ENCODE results near the gene KLHL4. TPM values are rescaled to one million over a fixed set of nuclear protein-coding genes. Genes with fewer than 3 reads are reported as not detected.
"Not testable (repeated sequence)": the region's sequence is repeated elsewhere in the genome, so short reads cannot be mapped to it uniquely, and the experiment has no call there.

KLHL4 gene
- total RNA-seq, 1 experiment from 2014 or later, result 4.3 TPM

DNA sequence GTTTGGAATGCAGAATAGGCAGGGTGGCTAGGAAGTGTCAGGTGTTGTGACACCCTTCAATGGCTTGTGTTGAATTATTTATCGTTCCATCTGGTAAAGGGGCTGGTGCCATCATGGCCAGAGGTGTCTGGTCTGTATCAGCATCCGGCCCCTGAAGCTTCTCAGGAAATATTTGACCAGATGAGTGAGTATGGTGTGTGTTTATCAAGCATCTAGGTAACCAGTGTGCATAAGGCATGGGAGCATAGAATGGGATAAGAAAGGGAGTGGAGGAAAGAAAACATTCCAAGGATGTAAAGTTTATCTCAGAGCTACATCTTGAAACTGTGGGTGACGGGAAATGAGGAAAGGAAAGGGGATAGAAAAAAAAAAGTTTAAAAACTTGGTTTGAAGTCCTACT, 109.4 kb downstream of the KLHL4 start:
- in situ Hi-C loops (cut with HindIII; ENCODE audit: low pct_unique_long_range_greater_than_20kb, low sequenced_read_pairs), result no loop called here
- DNase-seq (ENCODE audit: low read depth), result no peak

DNA sequence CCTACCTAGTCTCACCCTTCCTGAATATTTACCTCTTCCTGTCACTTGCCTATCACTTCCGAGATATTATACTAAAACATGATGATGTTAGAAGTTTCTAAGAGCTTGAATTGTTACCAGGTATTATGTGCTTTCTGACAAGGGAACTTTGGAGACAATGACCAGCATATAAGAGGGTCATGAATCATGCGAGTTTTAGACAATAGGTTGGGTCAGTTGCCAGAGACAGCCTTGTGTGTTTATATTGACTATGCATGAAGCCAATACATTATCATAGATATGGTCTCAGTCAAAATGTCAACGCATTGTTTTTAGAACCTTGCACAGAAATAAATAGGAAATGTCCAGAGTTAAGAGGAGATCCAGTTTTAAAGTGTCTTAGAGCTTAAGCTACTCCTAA, 116.8 kb downstream of the KLHL4 start:
- no peak for DNase-seq (ENCODE audit: low read depth)
- in situ Hi-C loops (cut with HindIII; ENCODE audit: low pct_unique_long_range_greater_than_20kb, low sequenced_read_pairs), result no loop called here

DNA sequence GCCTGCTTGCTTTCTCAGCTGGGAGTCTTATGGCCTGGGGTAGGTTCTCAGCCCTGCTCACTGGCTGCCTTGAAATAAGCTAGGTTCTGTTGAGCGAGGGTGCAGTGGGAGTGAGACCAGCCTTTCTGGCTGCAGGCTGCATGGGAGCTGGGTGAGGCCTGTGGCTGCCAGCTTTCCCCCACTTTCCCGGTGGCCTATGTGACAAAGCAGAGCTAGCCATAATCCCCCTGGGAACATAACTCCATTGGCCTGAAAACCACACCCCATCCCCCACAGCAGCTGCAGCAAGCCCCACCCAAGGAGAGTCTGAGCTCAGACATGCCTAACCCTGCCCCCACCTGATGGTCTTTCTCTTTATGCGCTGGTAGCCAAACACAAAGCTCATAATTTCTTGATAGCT, 118.9 kb downstream of the KLHL4 start:
- in situ Hi-C loops (cut with HindIII; ENCODE audit: low pct_unique_long_range_greater_than_20kb, low sequenced_read_pairs), result no loop called here
- no peak for DNase-seq (ENCODE audit: low read depth)

DNA sequence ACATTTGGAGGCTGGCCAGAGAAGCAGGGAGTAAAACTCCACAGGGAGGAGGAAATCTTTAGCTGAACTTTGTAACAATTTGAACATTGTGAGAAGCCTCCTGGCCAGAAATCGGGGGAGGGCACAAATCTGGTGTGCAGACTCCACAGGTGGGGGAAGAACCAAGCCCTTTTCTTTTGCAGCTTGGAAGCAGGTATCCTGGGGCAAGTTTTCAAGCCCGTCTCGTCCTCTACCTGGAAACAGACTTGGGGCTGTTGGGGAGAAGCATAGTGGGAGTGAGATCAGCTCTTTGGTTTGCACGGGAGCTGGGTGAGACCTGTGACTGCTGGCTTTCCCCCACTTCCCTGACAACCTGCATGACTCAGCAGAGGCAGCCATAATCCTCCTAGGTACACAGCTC, 123.8 kb downstream of the KLHL4 start:
- DNase-seq (ENCODE audit: low read depth), result peak; percentile 30
- in situ Hi-C loops (cut with HindIII; ENCODE audit: low pct_unique_long_range_greater_than_20kb, low sequenced_read_pairs), result not testable (repeated sequence)

DNA sequence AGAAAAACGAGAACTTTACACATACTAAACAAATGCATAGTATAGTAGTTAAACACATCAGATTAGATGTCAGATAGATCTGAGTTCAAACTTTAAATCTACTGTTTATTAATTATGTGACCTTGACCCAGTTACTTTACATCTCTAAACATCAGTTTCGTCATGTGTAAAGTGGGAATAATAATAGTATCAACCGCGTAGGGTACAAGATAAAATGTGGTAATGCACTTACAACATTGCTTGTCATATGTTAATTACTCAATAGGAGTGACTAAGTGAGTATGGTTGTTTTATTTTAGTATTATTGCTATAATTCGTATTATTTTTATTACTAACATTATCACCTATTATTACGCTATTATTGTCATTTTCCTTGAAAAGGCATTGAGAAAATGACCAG, 144.2 kb downstream of the KLHL4 start:
- in situ Hi-C loops (cut with HindIII; ENCODE audit: low pct_unique_long_range_greater_than_20kb, low sequenced_read_pairs), result no loop called here
- no peak for DNase-seq (ENCODE audit: low read depth)

DNA sequence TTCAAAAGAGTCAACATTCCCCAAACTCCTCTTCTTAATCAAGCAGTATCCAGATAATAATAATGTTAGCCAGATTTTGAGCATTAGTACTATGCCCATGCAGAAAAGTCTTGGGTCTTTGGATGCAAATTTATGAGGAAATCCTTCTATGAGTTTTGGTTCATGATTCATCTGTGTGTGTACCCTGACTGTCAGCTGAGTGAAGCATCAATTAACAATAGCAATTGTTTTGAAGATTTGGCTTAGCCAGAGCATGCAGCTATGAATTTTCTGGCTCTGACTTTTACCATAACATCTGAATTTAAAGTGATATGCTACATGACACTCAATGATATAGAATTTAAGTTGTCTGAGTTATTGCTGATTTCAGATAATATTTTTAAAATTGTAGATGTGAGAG, 145.8 kb downstream of the KLHL4 start:
- in situ Hi-C loops (cut with HindIII; ENCODE audit: low pct_unique_long_range_greater_than_20kb, low sequenced_read_pairs), result no loop called here

DNA sequence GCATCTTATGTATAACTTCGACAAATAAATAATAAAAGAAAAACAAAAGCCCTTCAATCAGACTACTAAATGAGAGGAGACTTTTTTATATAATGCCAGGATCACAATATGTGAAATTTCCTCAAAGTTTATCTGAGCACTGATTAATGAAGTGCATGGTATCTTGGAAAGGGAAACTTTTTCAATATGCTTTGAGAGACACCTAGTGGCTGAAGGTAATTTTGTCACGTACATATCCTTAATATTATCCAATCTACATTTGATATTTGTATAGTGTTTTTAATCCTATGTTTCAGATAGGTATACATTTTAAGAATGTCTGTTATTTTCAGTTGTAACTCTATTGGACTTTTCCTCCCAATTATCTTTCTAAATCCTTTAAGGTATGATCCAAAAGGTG, 146.8 kb downstream of the KLHL4 start:
- peak; percentile 8 for DNase-seq (ENCODE audit: low read depth)
- in situ Hi-C loops (cut with HindIII; ENCODE audit: low pct_unique_long_range_greater_than_20kb, low sequenced_read_pairs), result no loop called here

More for the DNA sequence above, 145.8 kb downstream of the KLHL4 start:
- no peak for DNase-seq (ENCODE audit: low read depth)

DNA sequence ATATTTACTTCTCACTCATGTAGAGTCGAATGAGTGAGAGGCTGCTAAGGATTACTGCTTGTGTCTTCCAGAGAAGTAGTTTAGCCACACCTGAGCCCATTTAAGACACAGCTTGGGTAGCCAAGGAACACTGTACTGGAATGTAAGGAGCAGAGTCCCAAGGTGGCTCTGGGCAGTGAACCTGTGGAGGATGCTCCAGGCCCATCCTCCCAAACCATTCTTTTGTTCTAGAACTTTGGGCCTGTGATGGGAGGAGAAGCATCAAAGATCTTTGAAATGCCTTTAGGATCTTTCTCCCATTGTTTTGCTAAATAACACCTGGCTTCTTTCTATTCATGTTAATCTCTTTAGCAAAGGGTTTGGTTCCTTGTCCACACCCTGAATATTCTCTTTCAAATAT, 162.2 kb downstream of the KLHL4 start:
- in situ Hi-C loops (cut with HindIII; ENCODE audit: low pct_unique_long_range_greater_than_20kb, low sequenced_read_pairs), result no loop called here

DNA sequence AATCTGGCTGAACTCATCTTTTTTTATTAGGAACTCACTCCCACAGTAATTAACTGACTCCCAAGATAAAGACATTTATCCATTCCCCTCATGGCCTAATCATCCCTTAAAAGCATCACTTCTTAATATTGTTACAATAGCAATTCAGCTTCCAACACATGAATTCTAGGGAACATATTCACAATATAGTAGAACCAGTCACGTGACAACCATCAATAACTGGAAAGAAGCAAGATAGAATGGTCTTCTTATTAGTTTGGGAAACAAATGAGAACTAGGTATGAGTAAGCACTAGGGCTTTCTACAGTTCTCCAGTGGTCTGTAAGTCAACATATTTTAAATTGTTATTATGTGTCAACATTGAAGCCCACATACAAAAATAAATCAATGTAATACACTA, 170.1 kb downstream of the KLHL4 start:
- DNase-seq (ENCODE audit: low read depth), result no peak
- in situ Hi-C loops (cut with HindIII; ENCODE audit: low pct_unique_long_range_greater_than_20kb, low sequenced_read_pairs), result no loop called here

More for the DNA sequence above, 162.2 kb downstream of the KLHL4 start:
- no peak for DNase-seq (ENCODE audit: low read depth)

DNA sequence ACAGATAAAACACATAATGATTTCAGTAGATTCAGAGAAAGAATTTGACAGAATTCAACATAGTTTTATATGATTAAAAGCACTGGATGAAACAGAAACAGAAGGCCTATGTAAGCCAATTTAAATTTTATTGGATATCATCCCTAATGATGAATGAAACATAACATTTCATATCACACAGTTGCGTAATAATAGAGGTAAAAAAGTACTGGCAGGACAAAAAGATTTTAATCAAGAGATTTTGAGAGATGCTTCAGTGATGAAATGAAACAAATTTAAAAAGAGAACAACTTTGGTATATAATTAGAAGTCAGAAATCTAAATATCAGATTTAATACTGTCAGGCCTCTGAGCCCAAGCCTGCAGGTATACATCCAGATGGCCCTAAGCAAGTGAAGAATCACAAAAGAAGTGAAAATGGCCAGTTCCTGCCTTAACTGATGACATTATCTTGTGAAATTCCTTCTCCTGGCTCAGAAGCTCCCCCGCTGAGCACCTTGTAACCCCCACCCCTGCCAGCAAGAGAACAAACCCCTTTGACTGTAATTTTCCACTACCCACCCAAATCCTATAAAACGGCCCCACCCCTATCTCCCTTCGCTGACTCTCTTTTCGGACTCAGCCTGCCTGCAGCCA, 170.6 kb downstream of the KLHL4 start:
- DNase-seq (ENCODE audit: low read depth); in situ Hi-C loops (cut with HindIII; ENCODE audit: low pct_unique_long_range_greater_than_20kb, low sequenced_read_pairs): not testable (repeated sequence)

DNA sequence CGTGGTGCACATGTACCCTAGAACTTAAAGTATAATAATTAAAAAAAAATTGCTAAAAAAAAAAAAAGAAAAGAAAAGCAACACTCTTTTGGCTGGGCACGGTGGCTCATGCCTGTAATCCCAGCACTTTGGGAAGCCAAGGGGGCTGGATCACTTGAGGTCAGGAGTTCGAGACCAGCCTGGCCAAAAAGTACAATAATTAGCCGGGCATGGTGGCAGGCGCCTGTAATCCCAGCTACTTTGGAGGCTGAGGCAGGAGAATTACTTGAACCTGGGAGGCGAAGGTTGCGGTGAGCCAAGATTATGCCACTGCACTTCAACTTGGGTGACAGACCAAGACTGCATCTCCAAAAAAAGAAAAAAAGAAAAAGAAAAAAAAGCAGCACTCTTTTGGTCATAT, 171.6 kb downstream of the KLHL4 start:
- in situ Hi-C loops (cut with HindIII; ENCODE audit: low pct_unique_long_range_greater_than_20kb, low sequenced_read_pairs), result not testable (repeated sequence)

DNA sequence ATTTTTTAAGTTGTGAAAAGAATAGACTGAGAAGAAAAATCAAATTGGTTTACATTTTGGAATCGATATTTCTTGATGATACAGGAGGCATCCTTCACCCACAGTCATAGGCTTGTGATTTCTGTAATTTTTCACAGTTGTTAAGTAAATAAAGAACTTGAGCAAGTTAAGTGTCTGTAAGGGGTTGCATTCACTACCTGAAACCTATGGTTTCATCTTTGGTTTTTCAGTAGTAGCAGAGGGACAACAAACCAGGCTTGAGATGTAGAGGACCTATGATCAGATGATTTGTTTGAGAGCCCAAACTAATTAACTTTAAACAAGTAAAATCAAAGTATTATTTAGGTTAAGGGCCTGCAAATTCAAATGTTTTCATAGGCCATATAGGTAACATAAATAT, 175.6 kb downstream of the KLHL4 start:
- in situ Hi-C loops (cut with HindIII; ENCODE audit: low pct_unique_long_range_greater_than_20kb, low sequenced_read_pairs), result no loop called here
- DNase-seq (ENCODE audit: low read depth), result no peak

More for the DNA sequence above, 171.6 kb downstream of the KLHL4 start:
- not testable (repeated sequence) for DNase-seq (ENCODE audit: low read depth)

DNA sequence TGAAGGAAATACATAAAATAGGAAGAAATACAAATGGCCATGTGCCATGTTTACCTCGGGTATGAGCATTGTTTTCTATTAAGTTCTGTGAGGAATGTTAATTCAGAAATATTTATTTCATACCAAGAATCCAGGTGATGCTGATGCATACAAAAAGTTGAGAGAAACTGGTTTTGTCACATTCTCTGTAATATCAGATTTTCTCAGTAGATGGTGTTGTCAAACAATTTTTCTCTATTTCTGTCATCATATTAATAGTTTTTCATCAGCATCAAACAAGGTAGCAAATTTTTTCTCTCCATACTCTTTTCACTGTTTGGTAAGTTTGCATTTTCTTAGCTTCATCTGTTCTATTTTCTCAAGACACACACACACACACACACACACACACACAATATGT, 179.8 kb downstream of the KLHL4 start:
- in situ Hi-C loops (cut with HindIII; ENCODE audit: low pct_unique_long_range_greater_than_20kb, low sequenced_read_pairs), result no loop called here

DNA sequence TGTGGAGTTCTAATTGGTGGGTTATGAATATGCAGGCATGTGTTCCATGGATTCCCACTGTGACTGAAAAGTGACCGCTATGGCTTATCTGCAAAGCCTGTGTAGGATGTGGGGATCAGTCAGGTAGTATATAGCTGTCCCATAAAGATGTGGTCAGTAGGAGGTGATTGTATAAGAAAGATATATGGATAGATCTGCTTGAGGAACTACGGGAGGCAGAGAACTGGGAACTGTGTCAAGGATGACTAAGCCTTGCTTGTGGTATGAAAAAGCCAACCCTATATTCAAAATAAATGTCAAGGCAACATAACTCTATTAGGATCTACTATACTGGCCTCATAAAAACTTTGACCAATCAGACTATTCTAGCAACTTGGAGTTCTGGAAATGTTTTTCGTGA, 185.2 kb downstream of the KLHL4 start:
- in situ Hi-C loops (cut with HindIII; ENCODE audit: low pct_unique_long_range_greater_than_20kb, low sequenced_read_pairs), result no loop called here
- DNase-seq (ENCODE audit: low read depth), result no peak

More for the DNA sequence above, 179.8 kb downstream of the KLHL4 start:
- DNase-seq (ENCODE audit: low read depth), result no peak

DNA sequence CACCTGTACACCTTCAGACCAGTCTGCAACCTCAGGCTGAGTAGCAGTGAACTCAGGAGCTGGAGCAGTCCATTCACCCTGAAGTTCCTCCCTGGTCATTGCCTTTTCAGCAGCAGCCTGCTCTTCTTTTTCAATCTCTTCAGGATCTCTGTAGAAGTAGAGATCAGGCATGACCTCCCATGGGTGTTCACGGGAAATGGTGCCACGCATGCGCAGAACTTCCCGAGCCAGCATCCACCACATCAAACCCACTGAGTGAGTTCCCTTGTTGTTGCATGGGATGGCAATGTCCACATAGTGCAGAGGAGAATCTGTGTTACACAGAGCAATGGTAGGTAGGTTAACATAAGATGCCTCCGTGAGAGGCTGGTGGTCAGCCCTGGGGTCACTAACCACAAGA, 185.9 kb downstream of the KLHL4 start:
- DNase-seq (ENCODE audit: low read depth); in situ Hi-C loops (cut with HindIII; ENCODE audit: low pct_unique_long_range_greater_than_20kb, low sequenced_read_pairs): not testable (repeated sequence)

DNA sequence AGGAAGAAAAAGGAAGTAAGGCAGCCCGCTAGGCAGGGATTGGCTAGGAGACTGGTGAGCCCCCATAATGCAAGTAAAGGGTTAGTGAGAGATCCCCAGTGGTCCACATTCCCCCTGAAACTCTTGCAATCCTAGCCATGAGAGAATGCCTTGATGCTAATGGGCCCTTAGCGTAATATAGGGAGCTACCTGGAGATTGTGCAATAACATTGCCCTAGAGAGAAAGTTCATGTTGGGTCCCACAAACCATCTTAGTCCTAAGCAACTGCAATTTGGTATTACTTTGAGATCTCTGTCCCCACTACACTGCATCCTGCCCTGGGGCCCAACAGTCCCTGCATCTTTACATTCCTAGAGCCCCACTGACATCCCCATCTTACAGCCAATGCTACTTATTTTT, 188.5 kb downstream of the KLHL4 start:
- no peak for DNase-seq (ENCODE audit: low read depth)
- in situ Hi-C loops (cut with HindIII; ENCODE audit: low pct_unique_long_range_greater_than_20kb, low sequenced_read_pairs), result no loop called here

DNA sequence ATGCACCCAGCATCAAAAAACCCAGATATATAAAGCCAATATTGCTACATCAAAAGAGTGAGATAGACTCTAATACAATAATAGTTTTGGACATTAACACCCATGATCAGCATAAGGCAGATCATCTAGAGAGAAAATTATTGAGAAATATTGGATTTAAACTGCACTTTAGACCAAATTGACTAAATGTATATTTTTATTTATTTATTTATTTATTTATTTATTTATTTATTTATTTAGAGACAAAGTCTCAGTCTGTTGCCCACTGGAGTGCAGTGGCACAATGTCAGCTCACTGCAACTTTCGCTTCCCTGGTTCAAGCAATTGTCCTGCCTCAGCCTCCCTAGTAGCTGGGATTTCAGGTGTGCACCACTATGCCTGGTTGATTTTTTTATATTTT, 193.0 kb downstream of the KLHL4 start:
- no peak for DNase-seq (ENCODE audit: low read depth)
- in situ Hi-C loops (cut with HindIII; ENCODE audit: low pct_unique_long_range_greater_than_20kb, low sequenced_read_pairs), result no loop called here

Data from Caki2 (cell line).